Urinary bladder (tissue), 4 donors: Measurements from ENCODE around the gene ONECUT1. TPM values are rescaled to one million over a fixed set of nuclear protein-coding genes. Genes with fewer than 3 reads are reported as not detected.
A peak's percentile ranks its signal among the peaks of the same experiment; 100 is the strongest.

ENCODE experiments used
- DNase-seq: peaks from one replicate; pipeline ENCODE4 v3.0.0-alpha.2; 2015; ENCODE audit errors: extremely low spot score
- H3K27ac ChIP-seq: one replicate; pipeline ENCODE4 v1.5.1; 2013; ENCODE audit warnings: low read depth, mild to moderate bottlenecking, moderate library complexity
- H3K36me3 ChIP-seq: one replicate; pipeline ENCODE4 v1.6.1; 2013; ENCODE audit warnings: mild to moderate bottlenecking, moderate library complexity; ENCODE audit not compliant: insufficient read depth
- H3K4me1 ChIP-seq: one replicate; pipeline ENCODE4 v1.6.1; 2013; ENCODE audit warnings: mild to moderate bottlenecking, moderate library complexity; ENCODE audit not compliant: insufficient read depth
- H3K4me3 ChIP-seq: one replicate; pipeline ENCODE4 v1.5.1; 2013; ENCODE audit warnings: low read depth, low read length
- WGBS: extraction: QIAGEN DNeasy Blood & Tissue Kit; methylation state at CpG from one replicate; pipeline ENCODE4 v1.1.7; 2013; 5-methylcytosine and 5-hydroxymethylcytosine counted together
- polyA plus RNA-seq: library from polyadenylated mRNA; stranded (reverse); fragments of 200-250 nt; gene quantifications from one replicate; pipeline ENCODE4 v1.2.3, GENCODE V29; 2013
- total RNA-seq: library from RNA; depleted of rRNA; stranded (reverse); fragments of >200 nt; gene quantifications from one replicate; pipeline ENCODE4 v1.2.3, GENCODE V29; 2014
- donor health status: healthy with polysubstance abuse.
- donor health status: healthy.

Gene ONECUT1
- total and polyA plus RNA-seq, 2 donors, result 0.63 TPM; not detected in 1

- H3K4me1 ChIP-seq, result no peaks in the 10 kb centered on the region
- no peak overlapping the region for H3K4me3 ChIP-seq
- no peaks in the 10 kb centered on the region for H3K36me3 ChIP-seq
- 9% methylated on average over 34 of the region's 34 CpGs for WGBS
- no peak overlapping the region for H3K27ac ChIP-seq
- no peak for DNase-seq
Measured at GRCh38 chr15:52783191-52783829, 6.8 kb downstream of the ONECUT1 start.

- H3K36me3 ChIP-seq, result no peaks in the 10 kb centered on the region
- H3K4me1 ChIP-seq, result no peaks in the 10 kb centered on the region
- no peak for DNase-seq
- no peak overlapping the region for H3K27ac ChIP-seq
- 58% methylated on average over 1 of the region's 1 CpG for WGBS
- no peak overlapping the region for H3K4me3 ChIP-seq
Measured at GRCh38 chr15:52782514-52782913, 7.6 kb downstream of the ONECUT1 start.

- Histone ChIP-seq H3K27ac (no peak overlapping the region), H3K4me3 (peak overlapping the region; percentile 34), H3K4me1 (no peaks in the 10 kb centered on the region), H3K36me3 (no peaks in the 10 kb centered on the region)
- no peak for DNase-seq
- 6% methylated on average over 18 of the region's 18 CpGs for WGBS
Measured at GRCh38 chr15:52780172-52780980, 9.8 kb downstream of the ONECUT1 start.

- no peak overlapping the region for H3K4me3 ChIP-seq
- 39% methylated on average over 1 of the region's 1 CpG for WGBS
- no peak for DNase-seq
- no peak overlapping the region for H3K27ac ChIP-seq
- H3K36me3 ChIP-seq, result no peaks in the 10 kb centered on the region
- H3K4me1 ChIP-seq, result no peaks in the 10 kb centered on the region
Measured at GRCh38 chr15:52778457-52778856, 11.7 kb downstream of the ONECUT1 start.

- H3K4me1 ChIP-seq, result no peaks in the 10 kb centered on the region
- WGBS, result 41% methylated on average over 5 of the region's 5 CpGs
- H3K36me3 ChIP-seq, result no peaks in the 10 kb centered on the region
- no peak overlapping the region for H3K4me3 ChIP-seq
- H3K27ac ChIP-seq, result no peak overlapping the region
- no peak for DNase-seq
Measured at GRCh38 chr15:52772766-52773165, 17.4 kb downstream of the ONECUT1 start.

- WGBS, result 39% methylated on average over 3 of the region's 3 CpGs
- DNase-seq, result no peak
- H3K4me1 ChIP-seq, result no peaks in the 10 kb centered on the region
Measured at GRCh38 chr15:52765785-52766184, 24.4 kb downstream of the ONECUT1 start.

GRCh38 chr15:52764731-52765130 lies 25.4 kb downstream of the ONECUT1 start:
- Histone ChIP-seq H3K27ac (no peak overlapping the region), H3K36me3 (no peaks in the 10 kb centered on the region), H3K4me3 (no peak overlapping the region), H3K4me1 (no peaks in the 10 kb centered on the region)
- 81% methylated on average over 5 of the region's 5 CpGs for WGBS
- DNase-seq, result no peak

More at GRCh38 chr15:52765785-52766184, 24.4 kb downstream of the ONECUT1 start:
- no peaks in the 10 kb centered on the region for H3K36me3 ChIP-seq
- H3K27ac ChIP-seq, result no peak overlapping the region
- no peak overlapping the region for H3K4me3 ChIP-seq

GRCh38 chr15:52762621-52763020 lies 27.5 kb downstream of the ONECUT1 start:
- Histone ChIP-seq H3K36me3 (no peaks in the 10 kb centered on the region), H3K27ac (no peak overlapping the region), H3K4me1 (no peaks in the 10 kb centered on the region), H3K4me3 (no peak overlapping the region)
- no peak for DNase-seq
- 68% methylated on average over 5 of the region's 5 CpGs for WGBS

- DNase-seq, result no peak
- Histone ChIP-seq H3K27ac (no peak overlapping the region), H3K36me3 (no peaks in the 10 kb centered on the region), H3K4me3 (no peak overlapping the region), H3K4me1 (no peaks in the 10 kb centered on the region)
- 79% methylated on average over 1 of the region's 1 CpG for WGBS
Measured at GRCh38 chr15:52760562-52760961, 29.6 kb downstream of the ONECUT1 start.

GRCh38 chr15:52759969-52760368 lies 30.2 kb downstream of the ONECUT1 start:
- H3K36me3 ChIP-seq, result no peaks in the 10 kb centered on the region
- no peaks in the 10 kb centered on the region for H3K4me1 ChIP-seq
- H3K4me3 ChIP-seq, result no peak overlapping the region
- DNase-seq, result no peak
- H3K27ac ChIP-seq, result no peak overlapping the region
- WGBS, result 79% methylated on average over 6 of the region's 6 CpGs

GRCh38 chr15:52757496-52757895 lies 32.6 kb downstream of the ONECUT1 start:
- Histone ChIP-seq H3K27ac (no peak overlapping the region), H3K36me3 (no peaks in the 10 kb centered on the region), H3K4me3 (no peak overlapping the region), H3K4me1 (no peaks in the 10 kb centered on the region)
- DNase-seq, result no peak
- WGBS, result 83% methylated on average over 6 of the region's 6 CpGs

- 62% methylated on average over 2 of the region's 2 CpGs for WGBS
- H3K4me1 ChIP-seq, result no peaks in the 10 kb centered on the region
- no peaks in the 10 kb centered on the region for H3K36me3 ChIP-seq
- no peak for DNase-seq
- no peak overlapping the region for H3K4me3 ChIP-seq
- no peak overlapping the region for H3K27ac ChIP-seq
Measured at GRCh38 chr15:52751522-52751921, 38.6 kb downstream of the ONECUT1 start.

- Histone ChIP-seq H3K4me3 (no peak overlapping the region), H3K27ac (no peak overlapping the region), H3K4me1 (no peaks in the 10 kb centered on the region), H3K36me3 (no peaks in the 10 kb centered on the region)
- DNase-seq, result no peak
- WGBS, result 52% methylated on average over 4 of the region's 4 CpGs
Measured at GRCh38 chr15:52749258-52749657, 40.9 kb downstream of the ONECUT1 start.

- H3K27ac ChIP-seq, result no peak overlapping the region
- H3K4me3 ChIP-seq, result no peak overlapping the region
- H3K4me1 ChIP-seq, result no peaks in the 10 kb centered on the region
- no peaks in the 10 kb centered on the region for H3K36me3 ChIP-seq
- DNase-seq, result no peak
- WGBS, result 57% methylated on average over 6 of the region's 6 CpGs
Measured at GRCh38 chr15:52746162-52746757, 43.9 kb downstream of the ONECUT1 start.
